CD4-positive, alpha-beta T cell (primary cell): Measurements from ENCODE around the gene ASTN2. TPM values are rescaled to one million over a fixed set of nuclear protein-coding genes. Genes with fewer than 3 reads are reported as not detected.

Experiments used
- ATAC-seq: fragments of 200-7000 bp; cut with Tn5 transposase; one replicate; pipeline ENCODE4 v1.10.0; 2022; ENCODE audit warnings: mild to moderate bottlenecking; ENCODE audit not compliant: poor library complexity
- CTCF ChIA-PET: fragments of 350-600 bp; sonication (Branson Sonifier 250); formaldehyde crosslinking; loops from one replicate; lab custom pipeline; 2021; ENCODE audit warnings: antibody characterized with exemption, inconsistent platforms; lab: Charles Lee
- POLR2A ChIA-PET: fragments of 350-600 bp; sonication (Branson Sonifier 250); formaldehyde crosslinking; loops from one replicate; lab custom pipeline; 2021; ENCODE audit warnings: antibody characterized with exemption, inconsistent platforms; lab: Charles Lee
- DNase-seq, 14 experiments: peaks; one replicate each; pipeline ENCODE4 v3.0.0-alpha.2; 2013 to 2020; ENCODE audit warnings: mixed read lengths in 2 of 14
- H3K27ac ChIP-seq, 2 donors: one replicate each; pipeline versions ENCODE4 v1.5.1 to v1.7.0; 2013; ENCODE audit warnings: low read length in 2 of 2, low read depth in 1 of 2, mild to moderate bottlenecking in 1 of 2
- H3K27me3 ChIP-seq, 2 experiments: 1 replicate in 1 of 2; 2 replicates in 1 of 2; pipeline versions ENCODE4 v1.6.1 to v1.7.0; 2013; ENCODE audit warnings: low read length in 2 of 2, control low read depth in 1 of 2, mild to moderate bottlenecking in 1 of 2, moderate library complexity in 1 of 2; ENCODE audit not compliant: insufficient read depth in 2 of 2, control insufficient read depth in 1 of 2
- H3K36me3 ChIP-seq: one replicate; pipeline ENCODE4 v1.6.1; 2013; ENCODE audit warnings: low read length, control low read depth; ENCODE audit not compliant: insufficient read depth
- H3K4me1 ChIP-seq: one replicate; pipeline ENCODE4 v1.6.1; 2013; ENCODE audit warnings: low read length, control low read depth; ENCODE audit not compliant: insufficient read depth
- H3K4me3 ChIP-seq: one replicate; pipeline ENCODE4 v1.5.1; 2013; ENCODE audit warnings: mild to moderate bottlenecking, low read length, moderate library complexity
- H3K9me3 ChIP-seq, 2 experiments: 1 replicate in 1 of 2; 2 replicates in 1 of 2; pipeline versions ENCODE4 v1.6.1 to v1.7.0; 2013; ENCODE audit warnings: low read length in 2 of 2, mild to moderate bottlenecking in 2 of 2, control low read depth in 1 of 2, moderate library complexity in 1 of 2; ENCODE audit not compliant: control insufficient read depth in 1 of 2, insufficient read depth in 1 of 2
- H3K27ac Mint-ChIP-seq: one replicate; pipeline ENCODE4 v1.8.0; 2020; ENCODE audit warnings: mixed read lengths
- H3K27me3 Mint-ChIP-seq: one replicate; pipeline ENCODE4 v1.8.0; 2021; ENCODE audit warnings: mixed read lengths
- H3K36me3 Mint-ChIP-seq: one replicate; pipeline ENCODE4 v1.8.0; 2021; ENCODE audit warnings: low read depth, mixed read lengths
- H3K4me1 Mint-ChIP-seq: one replicate; pipeline ENCODE4 v1.8.0; 2021; ENCODE audit warnings: low read depth, mixed read lengths
- H3K4me3 Mint-ChIP-seq: one replicate; pipeline ENCODE4 v1.8.0; 2020; ENCODE audit warnings: mild to moderate bottlenecking, mixed read lengths
- H3K9me3 Mint-ChIP-seq: one replicate; pipeline ENCODE4 v1.8.0; 2020; ENCODE audit warnings: mixed read lengths
- intact Hi-C, 2 experiments: fragments of 100-400 bp; cut with DNase I in 1 of 2; cut with micrococcal nuclease in 1 of 2; formaldehyde crosslinking; loops; one replicate each; pipeline versions ENCODE4 v1.15.1 to v1.9.0; 2023 to 2025; cut with DNase I, micrococcal nuclease
- total RNA-seq, 174 experiments: library from RNA in 2 of 174; stranded (reverse) in 2 of 174; gene quantifications; one replicate each; pipeline ENCODE4 v1.2.3 and lab custom pipeline; 2021 to 2026
- TF ChIP-seq, protein P1 (sequence below): fragments of 200-600 bp; IDR thresholded peaks from one replicate; pipeline ENCODE4 v1.8.0; 2022; ENCODE audit warnings: antibody characterized with exemption, mild to moderate bottlenecking

The ASTN2 gene
- total RNA-seq, 2 experiments from 2014 or later, result 2.3 to 2.4 TPM

- H3K27me3 ChIP-seq, result no peaks in the 10 kb centered on the region
- Mint-ChIP-seq H3K36me3 (no peaks in the 10 kb centered on the region), H3K4me3 (no peak overlapping the region), H3K9me3 (peaks cover 4% of the 10 kb centered on the region), H3K27me3 (no peaks in the 10 kb centered on the region), H3K4me1 (no peaks in the 10 kb centered on the region), H3K27ac (no peak overlapping the region)
- DNase-seq (no peak), ATAC-seq (no peak)
- no peak overlapping the region for H3K4me3 ChIP-seq
- TF ChIP-seq, protein P1, sequence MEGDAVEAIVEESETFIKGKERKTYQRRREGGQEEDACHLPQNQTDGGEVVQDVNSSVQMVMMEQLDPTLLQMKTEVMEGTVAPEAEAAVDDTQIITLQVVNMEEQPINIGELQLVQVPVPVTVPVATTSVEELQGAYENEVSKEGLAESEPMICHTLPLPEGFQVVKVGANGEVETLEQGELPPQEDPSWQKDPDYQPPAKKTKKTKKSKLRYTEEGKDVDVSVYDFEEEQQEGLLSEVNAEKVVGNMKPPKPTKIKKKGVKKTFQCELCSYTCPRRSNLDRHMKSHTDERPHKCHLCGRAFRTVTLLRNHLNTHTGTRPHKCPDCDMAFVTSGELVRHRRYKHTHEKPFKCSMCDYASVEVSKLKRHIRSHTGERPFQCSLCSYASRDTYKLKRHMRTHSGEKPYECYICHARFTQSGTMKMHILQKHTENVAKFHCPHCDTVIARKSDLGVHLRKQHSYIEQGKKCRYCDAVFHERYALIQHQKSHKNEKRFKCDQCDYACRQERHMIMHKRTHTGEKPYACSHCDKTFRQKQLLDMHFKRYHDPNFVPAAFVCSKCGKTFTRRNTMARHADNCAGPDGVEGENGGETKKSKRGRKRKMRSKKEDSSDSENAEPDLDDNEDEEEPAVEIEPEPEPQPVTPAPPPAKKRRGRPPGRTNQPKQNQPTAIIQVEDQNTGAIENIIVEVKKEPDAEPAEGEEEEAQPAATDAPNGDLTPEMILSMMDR, result no peak
- H3K4me1 ChIP-seq, result no peaks in the 10 kb centered on the region
- ChIA-PET CTCF (no interaction called here), POLR2A (no interaction called here)
- intact Hi-C loops, result no loop called here
- H3K9me3 ChIP-seq, result peaks cover 0 to 5% of the 10 kb centered on the region in 2 experiments
- no peaks in the 10 kb centered on the region for H3K36me3 ChIP-seq
- no peak overlapping the region for H3K27ac ChIP-seq
Measured at GRCh38 chr9:117187498-117187897, 227.4 kb downstream of the ASTN2 start.

GRCh38 chr9:117184173-117184572 lies 230.7 kb downstream of the ASTN2 start:
- Histone ChIP-seq H3K4me1 (no peaks in the 10 kb centered on the region), H3K36me3 (no peaks in the 10 kb centered on the region), H3K9me3 (peaks cover 0 to 16% of the 10 kb centered on the region in 2 experiments), H3K27ac (no peak overlapping the region), H3K4me3 (no peak overlapping the region), H3K27me3 (no peaks in the 10 kb centered on the region)
- no peak overlapping the region for H3K27ac Mint-ChIP-seq
- no peaks in the 10 kb centered on the region for H3K27me3 Mint-ChIP-seq
- H3K4me3 Mint-ChIP-seq, result no peak overlapping the region
- H3K4me1 Mint-ChIP-seq, result no peaks in the 10 kb centered on the region
- no peaks in the 10 kb centered on the region for H3K36me3 Mint-ChIP-seq
- intact Hi-C loops, result no loop called here
- DNase-seq (no peak), ATAC-seq (no peak)
- H3K9me3 Mint-ChIP-seq, result peaks cover 8% of the 10 kb centered on the region
- CTCF ChIA-PET, result no interaction called here
- POLR2A ChIA-PET, result no interaction called here
- TF ChIP-seq, protein P1, result no peak

DNA sequence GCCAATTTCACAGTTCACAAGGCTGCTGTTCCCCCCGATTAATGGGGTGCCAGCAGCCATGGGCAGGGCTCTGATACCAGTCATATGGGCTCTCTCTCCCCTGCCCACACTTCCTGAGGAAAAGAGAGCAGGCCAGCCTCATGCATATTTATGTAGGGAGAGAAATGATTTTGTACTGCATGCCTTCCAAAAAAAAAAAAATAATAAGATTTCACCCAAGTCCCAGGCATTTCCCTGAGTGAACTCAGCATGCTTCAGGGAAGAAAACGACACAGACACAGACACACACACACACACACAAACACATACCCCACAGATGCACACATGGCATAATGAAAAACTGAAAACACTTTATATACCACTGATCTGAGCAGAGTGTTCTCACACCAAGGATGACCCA lies 232.8 kb downstream of the ASTN2 start:
- peaks cover 8% of the 10 kb centered on the region for H3K9me3 Mint-ChIP-seq
- no peak overlapping the region for H3K27ac ChIP-seq
- H3K36me3 Mint-ChIP-seq, result no peaks in the 10 kb centered on the region
- no peaks in the 10 kb centered on the region for H3K27me3 ChIP-seq
- no peak overlapping the region for H3K4me3 ChIP-seq
- intact Hi-C loops, result no loop called here
- POLR2A ChIA-PET, result no interaction called here
- H3K36me3 ChIP-seq, result no peaks in the 10 kb centered on the region
- H3K4me1 ChIP-seq, result no peaks in the 10 kb centered on the region
- no peaks in the 10 kb centered on the region for H3K4me1 Mint-ChIP-seq
- H3K27me3 Mint-ChIP-seq, result no peaks in the 10 kb centered on the region
- H3K4me3 Mint-ChIP-seq, result no peak overlapping the region
- peaks cover 0 to 20% of the 10 kb centered on the region in 2 experiments for H3K9me3 ChIP-seq
- no peak overlapping the region for H3K27ac Mint-ChIP-seq
- ATAC-seq, result no peak
- DNase-seq, result no peak
- CTCF ChIA-PET, result no interaction called here
- TF ChIP-seq, protein P1, result no peak
